NCI-H128 (cell line): Measurements from ENCODE around the gene SPRTN.

Source experiments
- DNase-seq: peaks from one replicate; lab custom pipeline; 2025; ENCODE audit not compliant: unreplicated experiment; lab: John Stamatoyannopoulos, UW

SPRTN gene, protein sequence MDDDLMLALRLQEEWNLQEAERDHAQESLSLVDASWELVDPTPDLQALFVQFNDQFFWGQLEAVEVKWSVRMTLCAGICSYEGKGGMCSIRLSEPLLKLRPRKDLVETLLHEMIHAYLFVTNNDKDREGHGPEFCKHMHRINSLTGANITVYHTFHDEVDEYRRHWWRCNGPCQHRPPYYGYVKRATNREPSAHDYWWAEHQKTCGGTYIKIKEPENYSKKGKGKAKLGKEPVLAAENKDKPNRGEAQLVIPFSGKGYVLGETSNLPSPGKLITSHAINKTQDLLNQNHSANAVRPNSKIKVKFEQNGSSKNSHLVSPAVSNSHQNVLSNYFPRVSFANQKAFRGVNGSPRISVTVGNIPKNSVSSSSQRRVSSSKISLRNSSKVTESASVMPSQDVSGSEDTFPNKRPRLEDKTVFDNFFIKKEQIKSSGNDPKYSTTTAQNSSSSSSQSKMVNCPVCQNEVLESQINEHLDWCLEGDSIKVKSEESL

DNA sequence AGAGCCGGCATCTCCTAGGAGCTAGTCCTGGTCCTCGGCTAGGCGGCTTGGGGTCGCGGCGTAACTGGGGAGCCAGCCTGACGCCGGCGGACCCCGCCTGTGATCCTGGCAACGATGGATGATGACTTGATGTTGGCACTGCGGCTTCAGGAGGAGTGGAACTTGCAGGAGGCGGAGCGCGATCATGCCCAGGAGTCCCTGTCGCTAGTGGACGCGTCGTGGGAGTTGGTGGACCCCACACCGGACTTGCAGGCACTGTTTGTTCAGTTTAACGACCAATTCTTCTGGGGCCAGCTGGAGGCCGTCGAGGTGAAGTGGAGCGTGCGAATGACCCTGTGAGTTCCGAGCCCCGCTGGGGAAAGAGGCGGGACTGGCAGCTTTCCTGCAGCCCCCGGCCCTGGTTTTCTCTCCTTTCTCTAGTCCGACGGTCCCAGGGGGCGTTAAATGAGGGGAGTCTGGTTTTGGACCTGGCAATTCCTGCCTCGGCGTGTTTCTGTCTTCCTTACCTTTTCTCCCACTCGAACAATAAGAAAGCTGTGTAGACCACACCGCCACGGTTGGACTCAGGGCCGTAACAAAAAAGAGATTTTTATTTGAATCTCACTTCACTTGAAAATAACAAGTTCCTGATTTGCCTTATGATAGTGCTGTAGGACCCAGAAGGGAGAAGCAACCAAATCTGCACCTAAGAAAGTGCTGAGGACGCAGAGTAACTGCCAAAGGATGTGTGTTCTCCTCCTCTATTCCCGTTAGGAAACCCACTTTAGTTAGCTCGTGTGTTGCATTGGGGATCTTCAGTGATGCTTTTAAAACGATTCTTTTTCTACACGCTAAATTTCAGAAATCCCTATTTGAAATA lies at the start of gene SPRTN:
Gene SPRTN, plus strand, starts transcription at position 24 of the 859 bp plus-strand sequence. Its CDS starts 91 bp downstream, at position 115.
- DNase-seq: no peak

DNA sequence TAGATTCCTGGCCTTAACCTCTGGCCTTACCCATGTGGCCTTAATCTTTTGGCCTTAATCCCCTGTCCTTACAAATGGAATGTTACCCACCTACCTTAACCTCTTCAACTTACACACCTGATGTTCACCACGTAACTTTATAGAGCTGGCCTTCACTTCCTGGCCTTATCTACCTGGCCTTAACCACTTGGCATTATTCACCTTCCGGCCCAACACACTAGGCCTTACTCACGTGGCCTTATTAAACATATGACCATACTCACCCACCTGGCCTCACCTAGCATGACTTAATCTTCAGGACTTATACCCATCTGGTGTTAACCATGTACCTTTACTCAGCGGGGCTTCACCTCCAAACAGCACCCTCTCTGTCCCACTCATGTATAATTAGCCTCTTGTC lies 42.2 kb upstream of the SPRTN start:
- no peak for DNase-seq

DNA sequence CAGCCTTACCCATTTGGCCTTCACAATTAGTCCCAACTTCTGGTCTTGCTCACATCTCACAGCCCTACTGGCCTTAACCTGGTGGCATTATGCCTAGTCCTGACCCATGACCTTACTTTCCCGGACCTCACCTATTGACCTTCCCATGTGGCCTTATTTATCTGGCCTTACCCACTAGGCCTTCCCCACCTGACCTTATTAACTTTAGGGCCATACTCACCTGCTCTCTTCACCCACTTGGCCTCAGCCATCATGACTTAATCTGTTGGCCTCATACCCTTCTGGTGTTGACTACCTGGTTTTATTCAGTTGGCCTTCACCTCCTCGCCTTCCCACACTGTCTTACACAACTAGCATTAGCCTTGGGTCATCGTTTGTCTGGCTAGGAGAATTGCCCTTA lies 36.1 kb upstream of the SPRTN start:
- DNase-seq: no peak

DNA sequence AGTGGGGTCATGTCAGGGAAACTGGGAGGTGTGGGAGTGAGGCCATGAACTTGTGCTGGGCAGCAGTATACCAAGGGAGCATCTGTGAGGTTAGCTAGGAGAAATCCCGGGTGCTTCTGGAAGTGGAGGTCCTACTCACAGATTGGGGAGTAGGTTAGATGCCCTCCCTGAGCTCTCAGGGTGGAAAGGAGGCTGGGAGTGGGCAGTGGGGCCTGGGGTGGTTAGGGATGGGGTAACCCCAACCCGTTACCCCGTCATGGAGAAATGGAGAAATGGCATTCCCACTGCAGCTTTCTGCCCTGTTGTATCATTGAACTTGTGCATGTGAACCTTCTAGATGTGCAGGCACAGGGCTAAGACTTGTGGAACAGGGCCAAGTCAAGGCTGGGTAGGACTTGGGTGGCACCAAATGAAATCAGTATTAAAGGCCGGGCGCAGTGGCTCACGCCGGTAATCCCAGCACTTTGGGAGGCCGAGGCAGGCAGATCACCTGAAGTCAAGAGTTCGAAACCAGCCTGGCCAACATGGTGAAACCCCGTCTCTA lies 27.6 kb upstream of the SPRTN start:
- no peak for DNase-seq

DNA sequence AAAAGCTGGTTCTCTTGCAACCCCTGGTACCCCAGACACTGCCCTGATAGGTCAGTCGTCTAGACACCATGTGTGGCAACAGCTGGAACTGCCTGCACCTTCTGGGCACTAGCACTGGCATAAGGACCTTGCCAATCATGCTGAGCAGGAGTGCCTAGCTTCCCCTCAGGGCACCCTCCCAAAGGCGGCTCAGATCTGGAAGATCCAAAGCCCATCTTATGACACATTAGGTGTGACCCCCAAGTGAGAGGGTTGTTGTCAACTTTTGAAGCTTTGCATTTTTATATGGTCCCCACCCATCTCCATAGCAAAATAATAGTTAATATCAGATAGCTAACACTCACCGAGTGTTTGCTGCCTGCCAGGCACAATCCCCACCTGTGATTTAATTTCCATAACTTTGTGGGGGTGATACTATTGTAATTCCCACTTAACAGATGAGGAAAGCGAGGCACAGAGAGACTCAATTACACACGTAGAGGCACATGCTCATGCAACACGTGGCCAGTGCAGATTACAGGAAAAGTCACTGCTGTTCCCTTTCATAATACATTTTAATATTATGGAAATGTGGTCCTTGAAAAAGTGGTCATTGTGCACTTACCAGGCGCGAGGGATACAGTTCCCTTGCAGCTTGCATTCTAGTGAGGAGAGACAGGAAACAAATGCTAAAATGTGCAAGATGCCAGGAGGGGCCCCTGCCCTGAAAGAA lies 26.2 kb upstream of the SPRTN start:
- no peak for DNase-seq

DNA sequence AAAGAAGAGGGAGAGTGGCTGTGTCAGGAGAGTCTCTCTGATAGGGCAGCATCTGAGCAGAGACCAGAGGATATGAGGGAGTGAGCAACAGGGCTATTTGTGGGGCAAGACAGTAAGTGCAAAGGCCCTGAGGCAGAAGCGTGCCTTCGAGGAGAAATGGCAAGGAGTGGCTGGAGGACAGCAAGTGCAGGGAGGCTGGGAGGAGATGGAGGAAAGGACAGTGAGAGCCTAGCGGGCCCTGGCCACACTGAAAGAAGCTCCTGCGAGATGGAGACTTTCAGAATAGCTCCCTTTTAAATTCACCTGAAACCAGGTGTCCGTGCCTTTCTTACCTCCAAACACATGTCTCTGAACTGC lies 25.7 kb upstream of the SPRTN start:
- DNase-seq: no peak

DNA sequence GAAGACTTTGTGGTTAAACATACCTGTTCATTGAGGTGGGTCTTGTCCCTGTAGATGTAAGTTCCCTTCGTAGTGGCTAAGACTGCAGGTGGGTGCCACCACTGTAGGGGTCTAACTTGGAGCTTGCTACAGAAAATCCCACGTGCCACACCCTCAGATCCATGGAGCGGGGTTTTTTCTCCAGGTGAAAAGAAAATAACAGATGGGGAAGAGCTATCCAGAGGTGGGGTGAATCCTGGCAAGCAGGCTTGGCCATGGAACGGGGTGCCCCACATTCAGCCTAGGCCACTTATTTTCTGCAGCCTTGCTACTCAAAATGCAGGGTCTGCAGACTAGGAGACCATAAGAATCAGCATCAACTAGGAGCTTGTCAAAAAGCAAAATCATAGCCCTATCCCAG lies 24.4 kb upstream of the SPRTN start:
- DNase-seq: no peak

DNA sequence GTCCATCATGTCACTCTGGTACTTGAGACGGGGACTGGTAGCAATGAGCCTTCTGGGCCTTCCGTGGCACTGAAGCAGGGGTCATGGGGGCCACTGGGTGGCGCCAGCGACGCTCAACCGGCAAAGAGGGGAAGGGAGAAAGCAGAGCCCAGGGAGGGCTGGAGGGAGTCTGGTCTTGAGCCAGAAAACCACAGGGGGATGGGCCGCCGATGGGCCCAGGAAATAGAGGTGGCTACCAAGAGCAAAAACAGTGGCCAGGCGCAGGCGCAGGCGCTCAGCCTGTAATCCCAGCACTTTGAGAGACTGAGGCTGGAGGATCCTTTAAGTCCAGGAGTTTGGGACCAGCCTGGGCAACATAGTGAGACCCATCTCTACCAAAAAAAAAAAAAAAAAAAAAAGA lies 22.2 kb upstream of the SPRTN start:
- DNase-seq: no peak

DNA sequence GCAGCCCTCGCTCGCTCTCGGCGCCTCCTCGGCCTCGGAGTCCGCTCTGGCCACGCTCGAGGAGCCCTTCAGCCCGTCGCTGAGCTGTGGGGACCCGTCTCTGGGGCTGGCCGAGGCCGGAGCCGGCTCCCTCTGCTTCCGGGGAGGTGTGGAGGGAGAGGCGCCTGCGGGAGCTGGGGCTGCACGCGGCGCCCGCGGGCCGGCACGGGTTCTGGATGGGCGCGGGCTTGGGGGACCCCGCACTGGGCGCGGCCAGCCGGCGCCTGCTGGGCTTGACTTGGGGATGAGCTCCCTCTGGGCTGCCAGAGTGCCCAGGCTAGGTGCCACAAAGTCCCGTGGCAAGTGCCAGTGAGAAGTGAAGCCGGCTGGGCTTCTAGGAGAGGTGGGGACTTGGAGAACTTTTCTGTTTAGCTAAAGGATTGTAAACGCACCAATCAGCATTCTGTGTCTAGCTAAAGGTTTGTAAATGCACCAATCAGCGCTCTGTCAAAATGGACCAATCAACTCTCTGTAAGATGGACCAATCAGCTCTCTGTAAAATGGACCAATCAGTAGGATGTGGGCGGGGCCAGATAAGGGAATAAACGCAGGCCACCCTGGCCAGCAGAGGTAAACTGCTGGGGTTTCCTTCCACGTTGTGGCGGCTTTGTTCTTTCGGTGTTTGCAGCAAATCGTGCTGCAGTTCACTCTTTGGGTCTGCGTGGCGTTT lies 20.6 kb upstream of the SPRTN start:
- DNase-seq: no peak

DNA sequence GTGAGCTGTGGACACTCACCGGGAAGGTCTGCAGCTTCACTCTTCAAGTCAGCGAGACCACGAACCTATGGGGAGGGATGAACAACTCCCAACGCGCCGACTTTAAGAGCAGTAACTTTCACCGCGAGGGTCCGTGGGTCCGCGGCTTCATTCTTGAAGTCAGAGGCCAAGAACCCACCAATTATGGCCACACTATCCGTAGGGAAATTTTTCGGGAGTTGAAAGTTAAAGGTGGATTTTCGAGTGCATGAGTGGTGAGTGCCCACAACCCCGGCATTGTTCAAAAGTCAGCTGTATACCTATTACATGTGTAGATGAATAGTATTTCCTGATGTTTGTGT lies 20.1 kb upstream of the SPRTN start:
- DNase-seq: no peak

DNA sequence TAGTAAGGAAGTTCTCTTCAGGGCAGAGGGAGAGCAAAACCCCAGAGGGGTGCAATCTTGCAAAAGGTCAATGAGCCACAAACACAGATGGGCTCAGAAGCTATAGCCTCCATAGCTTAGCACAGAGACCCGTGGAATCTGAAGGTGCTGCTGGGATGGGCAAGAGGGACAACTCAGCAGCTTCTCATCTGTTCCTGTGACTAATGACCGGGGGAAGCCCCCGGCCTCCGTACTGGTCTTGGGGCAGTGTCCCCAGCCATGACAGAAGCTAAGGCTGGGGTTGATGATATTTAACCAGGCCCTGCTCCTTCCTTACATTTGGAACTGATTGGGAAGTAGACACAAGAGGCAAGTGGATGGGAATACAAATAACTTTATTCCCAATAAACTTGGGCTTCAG lies 19.5 kb upstream of the SPRTN start:
- no peak for DNase-seq

DNA sequence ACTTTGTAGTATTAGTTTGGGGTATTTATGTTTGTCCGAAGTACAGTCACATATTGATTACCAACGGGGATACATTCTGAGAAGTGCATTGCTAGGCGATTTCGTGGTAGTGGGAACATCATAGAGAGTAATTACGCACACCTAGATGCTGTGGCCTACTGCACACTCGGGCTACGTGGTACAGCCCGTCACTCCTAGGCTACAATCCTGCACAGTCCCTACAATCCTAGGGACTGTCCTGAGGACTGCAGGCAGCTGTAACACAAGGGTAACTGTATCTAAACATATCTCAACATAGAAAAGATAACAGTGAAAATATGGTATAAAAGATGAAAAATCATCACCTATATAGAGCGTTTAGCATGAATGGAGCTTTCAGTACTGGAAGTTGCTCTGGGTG lies 19.0 kb upstream of the SPRTN start:
- no peak for DNase-seq

DNA sequence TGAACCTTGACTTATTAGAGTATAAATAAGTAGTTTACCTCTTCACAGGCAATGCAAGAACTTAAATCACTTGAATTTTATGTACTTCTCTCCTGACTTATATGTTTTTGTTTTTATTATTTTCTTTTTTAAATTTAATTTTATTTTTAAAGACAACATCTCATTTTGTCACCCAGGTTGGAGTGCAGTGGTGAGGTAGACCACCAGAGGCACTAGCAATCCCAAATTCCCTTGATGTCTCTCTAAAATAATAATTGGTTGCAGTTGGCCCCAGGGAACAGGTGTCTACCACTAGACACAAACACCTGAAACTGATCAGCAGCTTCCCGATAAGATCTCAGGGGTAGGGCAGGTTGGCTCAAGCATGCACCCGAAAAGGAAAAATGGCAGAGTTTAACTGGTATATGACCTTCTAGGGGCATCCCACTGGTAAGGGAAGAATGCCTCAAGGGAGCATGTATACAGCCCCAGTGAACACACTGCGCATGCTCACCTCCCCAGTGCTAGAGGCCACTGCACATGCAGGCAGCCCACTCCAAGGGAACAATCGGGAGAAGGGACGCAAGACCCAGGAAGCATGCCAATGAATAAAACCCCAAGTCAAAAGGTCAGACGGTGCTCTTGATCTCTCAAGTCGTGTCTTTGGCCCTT lies 15.1 kb upstream of the SPRTN start:
- DNase-seq: no peak

DNA sequence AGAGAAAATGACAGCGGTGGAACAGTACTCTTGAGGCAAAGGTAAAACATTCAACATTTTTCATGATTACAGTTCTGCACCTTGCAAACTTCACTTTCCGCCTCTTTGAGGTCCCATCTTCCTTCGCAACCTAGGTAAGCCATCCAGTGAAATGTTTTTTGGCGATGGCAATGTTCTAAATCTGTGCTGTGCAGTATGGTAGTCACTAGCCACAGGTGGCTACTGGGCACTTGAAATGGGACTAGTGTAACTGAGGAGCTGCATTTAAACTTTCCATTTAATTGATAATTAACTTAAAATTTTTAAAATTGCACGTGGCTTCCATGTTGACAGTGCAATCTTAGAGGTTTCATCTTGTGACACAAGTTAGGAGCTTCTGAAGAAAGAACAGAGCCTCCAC lies 13.4 kb upstream of the SPRTN start:
- DNase-seq: no peak

DNA sequence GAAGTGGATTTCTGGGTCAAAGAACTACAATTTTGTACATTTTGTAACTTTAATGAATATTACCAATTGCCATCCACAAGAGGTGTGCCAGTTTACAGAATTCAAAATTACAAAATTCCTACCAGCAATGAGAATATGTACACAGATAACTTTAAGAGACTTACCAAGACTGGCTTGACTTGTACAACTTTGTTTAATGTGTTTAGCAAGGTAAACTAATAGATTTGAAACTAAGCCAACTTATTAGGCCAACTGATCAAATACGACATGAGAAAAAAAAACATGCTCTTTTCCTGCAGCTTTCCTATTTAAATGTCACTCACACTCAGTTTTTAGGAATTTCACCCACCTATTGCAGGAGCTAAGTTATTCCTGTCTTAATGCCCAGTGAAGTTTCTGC lies 11.8 kb upstream of the SPRTN start:
- no peak for DNase-seq

DNA sequence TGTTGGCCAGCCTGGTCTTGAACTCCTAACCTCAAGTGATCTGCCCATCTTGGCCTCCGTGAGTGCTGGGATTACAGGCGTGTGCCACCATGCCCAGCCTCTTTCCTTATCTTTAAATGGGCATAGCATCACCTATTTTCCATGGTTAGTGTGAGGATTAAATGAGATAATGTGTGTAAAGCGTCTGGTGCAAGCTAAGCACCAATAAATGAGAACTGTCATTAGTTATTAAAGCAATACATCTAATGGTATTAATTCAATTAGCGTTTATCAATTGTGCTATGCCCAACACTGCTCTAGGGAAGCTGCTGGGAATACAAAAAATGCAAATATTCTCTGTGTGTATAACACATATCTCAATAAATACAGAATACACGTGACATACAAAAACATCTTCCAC lies 10.5 kb upstream of the SPRTN start:
- no peak for DNase-seq

DNA sequence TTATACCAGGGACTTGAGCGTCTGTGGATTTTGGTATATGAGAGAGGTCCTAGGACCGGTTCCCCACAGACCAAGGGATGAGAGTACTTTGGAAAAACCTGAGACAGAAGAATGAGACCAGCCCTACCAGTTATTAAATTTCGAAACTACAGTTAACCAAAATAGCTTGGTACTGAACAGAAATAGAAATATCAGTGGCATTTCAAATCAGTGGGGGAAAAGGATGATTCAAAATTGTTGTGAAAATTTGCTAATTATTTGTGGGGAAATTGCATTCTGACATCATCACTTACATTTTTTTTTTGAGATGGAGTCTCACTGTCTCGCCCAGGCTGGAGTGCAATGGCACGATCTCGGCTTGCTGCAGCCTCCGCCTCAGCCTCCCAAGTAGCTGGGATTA lies 8.6 kb upstream of the SPRTN start:
- DNase-seq: no peak

DNA sequence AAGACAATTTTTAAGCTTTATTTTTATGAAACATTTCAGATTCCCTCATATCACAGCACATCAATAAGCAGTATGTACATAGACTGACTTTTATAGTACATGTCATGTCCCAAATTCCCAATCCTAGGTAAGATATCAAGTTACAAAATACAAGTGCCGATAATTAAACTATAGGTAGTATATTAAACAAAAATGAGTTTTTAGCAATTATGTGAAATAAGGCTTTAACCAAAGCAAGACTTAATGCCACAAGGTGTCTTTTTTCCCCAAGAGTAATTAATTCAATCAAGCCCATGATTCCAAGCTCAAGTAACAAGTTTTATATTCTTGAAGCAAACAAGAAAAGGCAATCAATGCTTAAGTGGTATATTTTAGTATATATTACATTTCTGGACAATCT lies 5.3 kb upstream of the SPRTN start:
- no peak for DNase-seq

DNA sequence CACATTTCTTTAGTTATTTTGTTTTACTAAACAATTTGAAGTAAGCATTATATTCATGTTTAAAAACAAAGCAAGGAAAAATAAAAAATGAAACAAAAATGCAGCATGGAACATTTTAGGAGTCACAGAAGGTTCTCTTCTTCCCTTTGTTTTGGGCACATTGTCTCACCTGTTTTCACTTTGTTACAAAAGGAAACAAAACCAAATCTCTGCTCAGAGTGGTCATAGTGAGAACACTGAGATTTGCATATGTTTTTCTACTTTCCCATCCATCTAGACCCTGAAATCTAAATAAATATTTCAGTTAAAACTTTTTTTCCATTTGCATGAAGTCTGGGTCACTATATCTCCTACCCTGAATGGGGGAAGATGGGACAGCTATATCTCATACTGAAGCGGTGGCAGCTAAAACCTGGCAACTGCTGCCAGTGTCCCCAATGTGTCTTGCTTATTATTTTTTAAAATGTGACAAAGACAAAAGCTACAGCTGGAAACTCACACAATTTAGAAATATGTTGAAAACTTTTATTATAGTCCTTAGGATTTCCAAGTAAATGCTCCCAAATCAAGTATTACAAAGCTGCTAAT lies 3.9 kb upstream of the SPRTN start:
- DNase-seq: no peak

DNA sequence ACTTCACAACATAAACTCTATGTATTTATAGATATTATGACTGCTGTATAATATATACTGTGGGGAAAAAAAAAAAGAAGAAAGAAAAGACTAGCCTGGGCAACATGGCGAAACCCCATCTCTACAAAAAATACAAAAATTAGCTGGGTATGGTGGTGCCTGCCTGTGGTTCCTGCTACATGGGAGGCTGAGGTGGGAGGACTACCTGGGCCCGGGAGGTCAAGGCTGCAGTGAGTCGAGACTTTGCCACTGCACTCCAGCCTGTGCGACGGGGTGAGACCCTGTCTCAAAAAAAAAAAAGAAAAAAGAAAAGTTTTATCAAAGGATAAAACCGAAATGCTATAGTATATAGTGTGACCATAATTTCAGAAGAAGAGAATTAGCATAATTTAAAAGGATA lies 3.1 kb upstream of the SPRTN start:
- no peak for DNase-seq
